ENCODE measurements around the gene COL25A1.
"Not testable (repeated sequence)": the region's sequence is repeated elsewhere in the genome, so short reads cannot be mapped to it uniquely, and the experiment has no call there.

The COL25A1 gene

GRCh38 chr4:108901291-108901690 is 401.2 kb downstream of the COL25A1 start:
- no peak for DNase-seq

GRCh38 chr4:108900018-108900580 is 402.4 kb downstream of the COL25A1 start:
- peak in 2 of 3 experiments; percentile 58 to 85 for DNase-seq

DNA sequence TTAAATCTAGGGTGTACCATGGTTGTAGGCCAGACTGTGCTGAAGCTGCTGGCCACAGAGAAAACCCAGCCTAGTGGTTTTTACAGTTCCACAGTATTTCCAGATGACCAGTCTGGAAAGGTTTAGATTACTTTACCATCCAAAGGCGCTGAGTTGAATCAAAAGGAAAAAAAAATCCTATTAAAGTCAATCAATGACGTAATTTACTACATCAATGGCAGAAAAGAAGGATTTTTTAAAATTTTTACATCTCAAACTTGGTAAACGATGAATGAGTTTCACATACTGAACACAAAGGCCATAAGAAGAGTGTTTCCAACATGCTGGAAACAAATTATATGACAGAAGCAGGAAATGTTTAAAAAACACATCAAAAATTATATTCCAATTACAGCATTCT is 409.0 kb downstream of the COL25A1 start:
- DNase-seq, result no peak

DNA sequence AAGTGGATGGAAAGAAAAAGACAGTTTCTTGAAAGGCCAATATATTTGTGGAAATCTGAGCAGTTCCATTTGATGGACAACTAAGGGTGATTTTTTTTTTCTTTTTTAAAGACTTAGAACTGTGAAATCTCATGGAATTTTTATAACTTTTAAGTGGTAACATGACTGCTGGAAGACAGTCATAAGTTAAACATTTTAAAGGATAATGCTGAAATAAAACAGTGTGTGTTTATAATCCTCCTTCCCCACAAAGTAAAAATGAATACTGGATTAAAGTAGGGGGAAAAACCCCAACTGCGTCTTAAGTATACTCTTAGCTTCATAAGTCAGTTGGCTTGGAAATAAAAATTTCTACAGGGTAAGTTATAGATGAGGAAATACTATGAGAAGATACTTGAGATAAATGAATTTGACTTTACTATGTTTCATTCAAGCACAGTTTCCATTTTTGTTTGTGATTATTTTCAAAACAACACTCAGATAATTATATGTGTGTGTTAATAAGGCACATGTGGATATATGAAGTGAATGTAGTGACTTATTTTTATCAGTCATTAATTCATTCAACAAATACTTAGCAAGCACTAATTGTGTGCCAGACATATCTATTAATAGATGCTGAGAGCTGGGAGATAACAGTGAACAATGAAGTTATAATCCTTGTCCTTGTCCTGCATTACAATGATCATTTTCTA is 410.4 kb downstream of the COL25A1 start:
- no peak for DNase-seq

GRCh38 chr4:108890484-108890881 is 412.0 kb downstream of the COL25A1 start:
- DNase-seq, result no peak

DNA sequence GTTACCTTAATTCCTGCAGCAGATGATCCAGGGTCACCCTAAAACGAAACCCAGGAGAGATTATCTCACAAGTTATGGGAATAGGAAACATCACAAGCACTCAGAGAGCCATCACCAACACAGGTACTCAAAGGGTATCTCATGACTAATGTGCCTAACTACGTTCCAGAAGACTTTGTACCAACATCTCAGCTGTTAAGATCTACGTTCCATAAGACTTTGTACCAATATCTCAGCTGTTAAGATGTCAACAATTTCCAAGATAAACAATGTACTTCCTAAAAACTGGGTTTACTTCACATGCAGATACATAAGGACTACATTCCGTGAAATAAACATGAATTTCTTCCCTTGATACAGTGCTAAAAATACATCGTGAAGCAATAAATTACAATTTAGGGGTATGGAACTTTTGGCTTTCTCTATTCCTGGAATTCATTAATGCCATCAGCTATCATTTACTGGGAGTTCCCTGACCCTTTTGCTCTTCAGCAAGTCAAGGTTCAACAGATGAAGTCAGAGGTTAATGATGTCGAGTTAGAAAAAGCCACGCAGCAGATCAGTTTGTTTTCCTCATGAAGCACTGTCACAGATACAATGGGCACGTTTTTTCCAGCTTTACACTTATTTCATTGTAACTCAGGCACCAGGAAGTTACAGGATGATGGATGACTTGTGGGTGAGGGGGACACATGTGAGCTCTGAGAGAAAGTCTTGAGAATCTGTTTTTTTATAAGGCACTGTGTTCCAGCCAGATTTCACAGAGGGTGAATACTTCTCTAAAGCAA is 412.6 kb downstream of the COL25A1 start:
- DNase-seq, result no peak

DNA sequence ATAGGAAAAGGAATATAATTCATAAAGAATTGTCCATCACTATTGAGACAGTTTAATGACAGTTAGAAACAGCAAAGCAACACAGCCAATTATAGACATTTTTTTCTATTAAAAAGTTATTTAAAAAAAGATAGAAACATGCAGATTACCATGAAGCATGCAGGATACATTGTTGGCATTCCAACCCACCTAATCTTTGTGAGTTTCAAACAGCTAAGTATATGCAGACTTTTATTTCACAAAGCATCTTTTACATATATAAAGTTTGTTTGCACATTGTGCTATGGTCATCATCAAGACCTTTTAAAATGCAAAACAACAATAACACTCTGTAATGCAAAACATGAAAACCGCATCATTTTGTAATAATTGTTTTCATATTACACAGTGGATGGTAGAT is 413.7 kb downstream of the COL25A1 start:
- no peak for DNase-seq

DNA sequence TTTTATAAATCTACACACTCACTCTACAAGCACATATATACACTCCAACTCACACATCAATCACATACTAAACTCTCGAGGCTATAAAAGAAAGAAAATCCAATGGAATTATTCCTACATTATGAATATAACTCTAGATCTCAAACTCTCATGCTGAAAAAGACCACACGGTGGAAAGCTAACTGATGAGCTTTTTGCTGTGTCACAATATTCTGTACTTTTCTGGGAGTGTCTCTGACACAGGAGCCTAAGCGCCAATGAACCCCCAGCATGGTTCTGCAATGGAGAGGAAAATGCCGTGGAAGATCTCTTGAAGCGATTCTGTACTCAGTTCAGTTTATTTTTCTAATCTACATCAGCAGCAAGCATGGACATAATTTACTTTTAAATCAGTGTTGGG is 415.4 kb downstream of the COL25A1 start:
- no peak for DNase-seq

DNA sequence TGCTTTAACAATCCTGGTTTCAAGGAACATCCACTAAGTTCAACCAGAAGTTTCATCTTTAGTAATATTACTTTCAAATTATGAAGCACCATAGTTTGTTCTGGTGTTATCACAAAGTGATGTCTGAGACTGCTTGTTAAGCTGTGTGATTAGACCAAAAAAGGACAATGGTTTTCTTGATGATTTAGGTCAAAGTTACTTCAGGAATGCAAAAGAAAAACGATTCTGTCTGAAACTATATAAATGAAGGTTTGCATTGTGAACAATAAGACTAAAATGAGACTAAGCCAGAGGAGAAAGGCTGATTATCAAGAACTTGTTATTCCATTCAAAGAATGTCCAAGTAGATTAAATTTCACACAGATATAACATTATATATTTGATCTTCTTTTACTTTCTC is 417.2 kb downstream of the COL25A1 start:
- no peak for DNase-seq

DNA sequence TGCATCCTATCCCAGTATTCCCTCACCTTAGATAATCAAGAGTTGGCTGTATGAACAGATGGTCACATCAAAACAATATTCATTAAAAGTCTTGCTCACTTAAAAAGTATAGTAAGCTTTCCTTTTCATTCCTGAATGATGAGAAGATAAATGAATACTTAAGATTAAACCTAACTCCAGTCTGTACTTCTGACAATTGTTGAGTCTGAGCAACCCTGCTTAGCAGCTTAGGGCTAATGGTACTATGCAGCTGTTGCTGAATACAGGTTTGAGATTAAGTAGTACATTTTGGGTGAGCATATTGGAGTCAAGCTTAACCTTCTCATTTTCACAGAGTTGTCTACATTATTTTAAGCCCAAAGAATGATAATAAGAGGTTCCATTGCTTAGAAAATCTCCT is 417.9 kb downstream of the COL25A1 start:
- DNase-seq, result no peak

DNA sequence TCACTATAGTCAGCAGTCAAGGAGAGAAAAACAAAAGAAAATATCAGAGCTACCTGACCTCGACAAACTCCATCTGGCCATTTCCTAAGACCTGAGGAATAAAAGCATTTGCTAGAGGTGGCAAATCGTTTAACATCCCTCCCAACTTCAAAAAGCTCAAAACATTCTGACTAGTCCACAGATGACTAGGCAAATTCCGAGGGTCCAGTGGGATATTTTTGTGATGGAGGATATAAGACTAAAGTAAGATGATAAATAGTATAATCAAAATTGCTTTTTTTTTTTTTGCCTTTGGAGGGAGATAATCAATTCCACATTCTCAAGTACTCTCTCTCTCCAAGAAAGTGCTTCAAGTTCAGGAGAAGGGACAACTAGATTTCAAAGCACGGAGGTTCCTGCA is 420.5 kb downstream of the COL25A1 start:
- DNase-seq, result no peak

- DNase-seq, result no peak
Measured at GRCh38 chr4:108881190-108881589, 421.3 kb downstream of the COL25A1 start.

GRCh38 chr4:108878806-108879205 is 423.7 kb downstream of the COL25A1 start:
- no peak for DNase-seq

GRCh38 chr4:108877821-108878220 is 424.6 kb downstream of the COL25A1 start:
- no peak for DNase-seq

- no peak for DNase-seq
Measured at GRCh38 chr4:108874806-108875205, 427.7 kb downstream of the COL25A1 start.

- not testable (repeated sequence) for DNase-seq
Measured at GRCh38 chr4:108869970-108870369, 432.5 kb downstream of the COL25A1 start.

GRCh38 chr4:108868606-108869227 is 433.7 kb downstream of the COL25A1 start:
- no peak for DNase-seq

GRCh38 chr4:108867476-108867875 is 435.0 kb downstream of the COL25A1 start:
- DNase-seq, result no peak

- no peak for DNase-seq
Measured at GRCh38 chr4:108861334-108861733, 441.1 kb downstream of the COL25A1 start.

DNA sequence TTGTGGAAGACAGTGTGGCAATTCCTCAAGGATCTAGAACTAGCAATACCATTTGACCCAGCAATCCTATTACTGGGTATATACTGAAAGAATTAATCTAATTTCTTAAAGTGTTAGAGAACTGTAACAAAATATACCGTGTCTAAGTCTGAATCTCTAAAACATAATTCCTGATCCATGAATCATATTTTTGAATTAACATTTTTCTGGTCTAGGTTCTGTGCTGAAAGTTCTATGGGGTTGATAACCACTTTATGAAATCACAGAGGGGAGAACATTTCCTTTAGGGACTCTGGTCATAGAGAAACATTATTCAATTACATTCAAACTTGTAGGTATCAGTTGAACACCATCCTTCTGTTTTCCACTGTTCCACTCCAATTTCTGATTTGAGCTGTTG is 447.7 kb downstream of the COL25A1 start:
- DNase-seq, result no peak

DNA sequence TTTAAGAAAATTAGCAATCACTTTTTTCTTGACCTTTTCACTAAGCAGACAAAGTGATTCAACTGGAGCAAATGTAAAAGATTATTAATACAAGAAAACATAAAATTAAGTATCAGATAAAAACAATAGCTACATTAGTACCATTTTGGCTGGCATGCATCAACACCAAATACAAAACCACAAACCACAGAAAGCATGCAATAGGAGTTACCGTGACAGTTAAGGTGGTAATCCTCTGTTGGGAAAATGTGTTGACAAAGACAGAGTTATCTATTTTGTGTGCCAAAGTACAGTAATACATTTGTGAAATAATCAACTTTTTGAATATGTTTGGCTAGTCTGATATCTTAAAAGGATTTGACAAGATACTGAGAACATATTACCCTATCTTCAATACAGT is 449.8 kb downstream of the COL25A1 start:
- no peak for DNase-seq

- DNase-seq, result no peak
Measured at GRCh38 chr4:108851366-108851765, 451.1 kb downstream of the COL25A1 start.

- DNase-seq, result no peak
Measured at GRCh38 chr4:108850219-108850649, 452.2 kb downstream of the COL25A1 start.
